IMR-90 (cell line): ENCODE results near the gene ST6GALNAC3. TPM values are rescaled to one million over a fixed set of nuclear protein-coding genes. Genes with fewer than 3 reads are reported as not detected.

Source experiments
- ATAC-seq: fragments of 200-7000 bp; cut with Tn5 transposase; 2 replicates; pipeline ENCODE4 v1.9.1; 2020; ENCODE audit warnings: low read depth, mild to moderate bottlenecking, moderate library complexity
- BruUV-seq: library from RNA; stranded (reverse); fragments of 400-500 nt; replicated peaks from 2 replicates; lab custom pipeline; 2021; lab: Mats Ljungman, UMichigan
- CTCF ChIA-PET: fragments of 300-600 bp; formaldehyde crosslinking; extraction: SDS; loops from one replicate; lab custom pipeline; 2021; ENCODE audit warnings: antibody characterized with exemption; lab: Yijun Ruan, JAX
- POLR2A ChIA-PET: fragments of 300-600 bp; sonication (Branson Sonifier 250); formaldehyde crosslinking; loops from one replicate; lab custom pipeline; 2022; ENCODE audit warnings: antibody characterized with exemption; ENCODE audit not compliant: unreplicated experiment; lab: Charles Lee
- DNase-seq: peaks from one replicate; pipeline ENCODE4 v3.0.0; 2013
- H2AFZ ChIP-seq: replicated peaks from 2 replicates; pipeline ENCODE3; 2013; ENCODE audit warnings: low read length, mild to moderate bottlenecking; ENCODE audit not compliant: poor library complexity
- H2AK5ac ChIP-seq: 2 replicates; pipeline ENCODE4 v1.6.1; 2013; ENCODE audit warnings: low read depth, low read length, inconsistent platforms
- H2AK9ac ChIP-seq: replicated peaks from 2 replicates; pipeline ENCODE3; 2013; ENCODE audit warnings: mild to moderate bottlenecking, low read depth, low read length, moderate library complexity; ENCODE audit not compliant: poor library complexity
- H2BK120ac ChIP-seq: 2 replicates; pipeline ENCODE4 v1.6.1; 2013; ENCODE audit warnings: low read depth, low read length, inconsistent platforms
- H2BK15ac ChIP-seq: 3 replicates; pipeline ENCODE4 v1.6.1; 2013; ENCODE audit warnings: low read depth, low read length, inconsistent platforms
- H2BK20ac ChIP-seq: 2 replicates; pipeline ENCODE4 v1.6.1; 2013; ENCODE audit warnings: low read depth, mild to moderate bottlenecking, inconsistent platforms, low read length, moderate library complexity
- H2BK5ac ChIP-seq: 2 replicates; pipeline ENCODE4 v1.6.1; 2013; ENCODE audit warnings: mild to moderate bottlenecking, low read depth, low read length, inconsistent platforms; ENCODE audit not compliant: poor library complexity, severe bottlenecking
- H3K14ac ChIP-seq: replicated peaks from 2 replicates; pipeline ENCODE4 v1.6.1; 2013; ENCODE audit warnings: low read depth, low read length, inconsistent platforms
- H3K18ac ChIP-seq: 2 replicates; pipeline ENCODE4 v1.6.1; 2013; ENCODE audit warnings: low read depth, low read length, control low read depth
- H3K23ac ChIP-seq: 2 replicates; pipeline ENCODE4 v1.6.1; 2013; ENCODE audit warnings: low read depth, low read length, inconsistent platforms
- H3K27ac ChIP-seq: 2 replicates; pipeline ENCODE4 v1.5.1; 2013; ENCODE audit warnings: mild to moderate bottlenecking, control low read depth, low read length; ENCODE audit not compliant: insufficient read depth
- H3K27me3 ChIP-seq: 2 replicates; pipeline ENCODE4 v1.6.1; 2013; ENCODE audit warnings: low read length; ENCODE audit not compliant: control insufficient read depth, insufficient read depth
- H3K36me3 ChIP-seq: 2 replicates; pipeline ENCODE4 v1.6.1; 2013; ENCODE audit warnings: low read length, mixed read lengths; ENCODE audit not compliant: control insufficient read depth, insufficient read depth
- H3K4ac ChIP-seq: 2 replicates; pipeline ENCODE4 v1.6.1; 2013; ENCODE audit warnings: low read depth, low read length, inconsistent platforms
- H3K4me1 ChIP-seq: 2 replicates; pipeline ENCODE4 v1.6.1; 2013; ENCODE audit warnings: low read length, mixed read lengths; ENCODE audit not compliant: control insufficient read depth, insufficient read depth
- H3K4me2 ChIP-seq: 2 replicates; pipeline ENCODE4 v1.6.1; 2013; ENCODE audit warnings: low read depth, mild to moderate bottlenecking, control low read depth, low read length, moderate library complexity
- H3K4me3 ChIP-seq: 2 replicates; pipeline ENCODE4 v1.5.1; 2013; ENCODE audit warnings: low read depth, mild to moderate bottlenecking, control low read depth, low read length, moderate library complexity; ENCODE audit not compliant: insufficient read depth
- H3K56ac ChIP-seq: 2 replicates; pipeline ENCODE4 v1.6.1; 2013; ENCODE audit warnings: low read length, inconsistent platforms; ENCODE audit not compliant: insufficient read depth; ENCODE audit errors: extremely low read depth
- H3K79me1 ChIP-seq, 2 experiments: 2 replicates each; pipeline ENCODE4 v1.6.1; 2013; ENCODE audit warnings: low read length in 2 of 2, inconsistent platforms in 1 of 2, low read depth in 1 of 2
- H3K9ac ChIP-seq: 2 replicates; pipeline ENCODE4 v1.6.1; 2013; ENCODE audit warnings: low read depth, low read length, control low read depth
- H3K9me1 ChIP-seq: 2 replicates; pipeline ENCODE4 v1.6.1; 2013; ENCODE audit warnings: low read length, inconsistent platforms; ENCODE audit not compliant: insufficient read depth
- H3K9me3 ChIP-seq: 2 replicates; pipeline ENCODE4 v1.6.1; 2013; ENCODE audit warnings: low read length; ENCODE audit not compliant: control insufficient read depth, insufficient read depth
- H4K20me1 ChIP-seq: 2 replicates; pipeline ENCODE4 v1.6.1; 2013; ENCODE audit warnings: low read length, inconsistent platforms; ENCODE audit not compliant: insufficient read depth
- H4K5ac ChIP-seq: 2 replicates; pipeline ENCODE4 v1.6.1; 2013; ENCODE audit warnings: mild to moderate bottlenecking, low read depth, low read length, control low read depth
- H4K8ac ChIP-seq, 2 experiments: 2 replicates each; pipeline ENCODE4 v1.6.1; 2013; ENCODE audit warnings: low read depth in 2 of 2, low read length in 2 of 2, control low read depth in 1 of 2, inconsistent platforms in 1 of 2
- H4K91ac ChIP-seq: 2 replicates; pipeline ENCODE4 v1.6.1; 2013; ENCODE audit warnings: low read depth, low read length, inconsistent platforms; ENCODE audit not compliant: insufficient read depth
- SMC3 ChIP-seq: fragments of 150-350 bp; IDR thresholded peaks from 2 replicates; pipeline ENCODE4 v1.6.1; 2016; ENCODE audit warnings: low read depth, mild to moderate bottlenecking, antibody characterized with exemption, low read length, moderate library complexity
- dilution Hi-C: fragments of 300-500 bp; cut with HindIII; formaldehyde crosslinking; loops from one replicate; pipeline ENCODE4 v1.14.3; 2018; ENCODE audit warnings: low sequenced_read_pairs; ENCODE audit not compliant: unreplicated experiment
- in situ Hi-C: fragments of 300-500 bp; cut with MboI; formaldehyde crosslinking; loops from 3 replicates; pipeline ENCODE4 v1.14.3; 2019; ENCODE audit warnings: low sequenced_read_pairs, inconsistent platforms, mixed read lengths
- intact Hi-C: fragments of 100-400 bp; cut with micrococcal nuclease; formaldehyde crosslinking; loops from 2 replicates; pipeline ENCODE4 v1.10.0; 2022
- polyA plus RNA-seq, 3 experiments: library from polyadenylated mRNA; depleted of rRNA; stranded (reverse); fragments of >200 nt; gene quantifications; 2 replicates each; pipeline ENCODE4 v1.2.3, GENCODE V29; 2012; ENCODE audit warnings: low replicate concordance in 1 of 3
- total RNA-seq: library from RNA; depleted of rRNA; stranded (reverse); fragments of >200 nt; gene quantifications from 2 replicates; pipeline ENCODE4 v1.2.3, GENCODE V29; 2012

The ST6GALNAC3 gene
- total and polyA plus RNA-seq, 2 of the 4 experiments (the other 2 are of a cell fraction): 0.65 to 1.3 TPM

- no peak overlapping the region for H3K14ac ChIP-seq
- no peak overlapping the region for H3K56ac ChIP-seq
- dilution Hi-C loops (no loop called here), intact Hi-C loops (loop anchor here (10.0 kb wide), 1 partner anchor 699 kb away; no protein-coding TSS in a partner anchor), in situ Hi-C loops (loop anchor here (10.0 kb wide), 1 partner anchor 809 kb away; no protein-coding TSS in a partner anchor)
- no peak for TF ChIP-seq SMC3
- no peaks in the 10 kb centered on the region for H3K9me1 ChIP-seq
- H4K20me1 ChIP-seq: no peaks in the 10 kb centered on the region
- H3K4ac ChIP-seq: no peak overlapping the region
- H3K18ac ChIP-seq: no peak overlapping the region
- H4K8ac ChIP-seq: no peak overlapping the region
- no TSS peak for BruUV-seq
- no peak overlapping the region for H2AFZ ChIP-seq
- no peak overlapping the region for H4K5ac ChIP-seq
- no peaks in the 10 kb centered on the region for H3K9me3 ChIP-seq
- no peaks in the 10 kb centered on the region for H3K36me3 ChIP-seq
- H4K91ac ChIP-seq: no peak overlapping the region
- H3K9ac ChIP-seq: no peak overlapping the region
- CTCF ChIA-PET: no interaction called here
- H3K27me3 ChIP-seq: no peaks in the 10 kb centered on the region
- H3K4me3 ChIP-seq: no peak overlapping the region
- no peak overlapping the region for H3K4me2 ChIP-seq
- no peak overlapping the region for H3K23ac ChIP-seq
- DNase-seq: no peak
- no peaks in the 10 kb centered on the region; the same call in 1 of the 2 replicates for H3K4me1 ChIP-seq
- no peak for ATAC-seq
- no peak overlapping the region for H2AK9ac ChIP-seq
- POLR2A ChIA-PET: no interaction called here
- no peak overlapping the region for H2BK120ac ChIP-seq
- H2BK15ac ChIP-seq: no peak overlapping the region
- H3K27ac ChIP-seq: no peak overlapping the region
- no peak overlapping the region for H2BK5ac ChIP-seq
- no peak overlapping the region for H2AK5ac ChIP-seq
- H2BK20ac ChIP-seq: no peak overlapping the region
- H3K79me1 ChIP-seq: no peaks in the 10 kb centered on the region
Observed at GRCh38 chr1:76335882-76336281, 261.3 kb downstream of the ST6GALNAC3 start.
